ENCODE results near the gene PEX7.

The PEX7 gene

GRCh38 chr6:136961848-136962247 is 139.5 kb downstream of the PEX7 start:
- DNase-seq = no peak
- in situ Hi-C loops (cut with HindIII; ENCODE audit: low pct_ligation_motif_present, low pct_unique_long_range_greater_than_20kb, low sequenced_read_pairs) = no loop called here

DNA sequence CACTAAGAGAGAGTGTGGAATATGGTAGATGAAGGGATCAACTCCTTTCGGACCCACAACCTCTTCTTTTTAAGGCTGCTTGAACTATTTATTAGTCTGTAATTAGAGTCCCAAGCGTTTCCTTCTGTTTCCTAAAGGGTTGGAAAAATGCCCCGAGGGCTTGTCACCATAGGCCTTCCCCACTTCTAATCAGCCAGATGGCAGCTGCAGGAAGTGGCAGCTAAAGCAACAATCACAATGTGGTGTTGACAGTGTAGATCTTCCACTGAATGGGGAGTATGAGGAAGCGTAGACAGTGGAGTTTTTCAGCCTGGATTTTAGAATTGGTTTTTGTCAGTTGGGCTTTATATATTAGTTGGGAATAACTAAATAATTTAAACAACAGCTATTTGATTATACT is 140.3 kb downstream of the PEX7 start:
- in situ Hi-C loops (cut with HindIII; ENCODE audit: low pct_ligation_motif_present, low pct_unique_long_range_greater_than_20kb, low sequenced_read_pairs) = no loop called here
- DNase-seq = no peak

DNA sequence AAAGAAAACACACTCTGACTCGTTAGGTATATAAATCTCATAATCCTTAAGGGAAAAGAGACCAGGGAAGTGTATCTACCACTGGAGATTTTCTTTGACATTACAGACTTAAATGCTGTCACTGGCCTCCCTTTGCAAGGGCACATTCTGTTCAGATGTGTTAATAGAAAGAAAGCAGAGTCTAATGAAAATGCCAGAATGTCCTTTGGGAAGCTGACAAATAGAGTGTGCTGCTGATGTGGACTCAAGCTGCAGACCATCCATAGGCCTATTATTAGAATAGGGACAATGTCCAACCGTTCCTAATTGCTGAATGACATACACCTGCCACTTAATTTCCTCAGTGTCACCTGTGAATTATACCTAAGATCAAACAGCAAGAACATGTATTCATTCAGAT is 140.9 kb downstream of the PEX7 start:
- in situ Hi-C loops (cut with HindIII; ENCODE audit: low pct_ligation_motif_present, low pct_unique_long_range_greater_than_20kb, low sequenced_read_pairs) = no loop called here
- DNase-seq = no peak

All from ACHN (cell line).